HG02642 (cell line): ENCODE data around the gene FAM167B.
"Not testable (repeated sequence)": the region's sequence is repeated elsewhere in the genome, so short reads cannot be mapped to it uniquely, and the experiment has no call there.

ENCODE experiments used
- ATAC-seq: cut with Tn5 transposase; IDR thresholded peaks from one replicate; pipeline ENCODE4 v1.9.1; 2021; ENCODE audit warnings: mild to moderate bottlenecking; ENCODE audit not compliant: unreplicated experiment, poor library complexity

FAM167B gene

GRCh38 chr1:32255072-32256071 is 8.3 kb downstream of the FAM167B start:
- no peak for ATAC-seq

GRCh38 chr1:32256473-32257226 is 9.6 kb downstream of the FAM167B start:
- no peak for ATAC-seq

GRCh38 chr1:32257227-32257508 is 10.1 kb downstream of the FAM167B start:
- no peak for ATAC-seq

- ATAC-seq = not testable (repeated sequence)
These were observed 16.2 kb downstream of the FAM167B start for GRCh38 chr1:32263236-32263593.

GRCh38 chr1:32263744-32264143 is 16.7 kb downstream of the FAM167B start:
- ATAC-seq = no peak

- no peak for ATAC-seq
These were observed 18.8 kb downstream of the FAM167B start for GRCh38 chr1:32265846-32266245.

- no peak for ATAC-seq
These were observed 20.0 kb downstream of the FAM167B start for GRCh38 chr1:32266921-32267591.

GRCh38 chr1:32269744-32270143 is 22.7 kb downstream of the FAM167B start:
- no peak for ATAC-seq

GRCh38 chr1:32272557-32273390 is 25.8 kb downstream of the FAM167B start:
- no peak for ATAC-seq

GRCh38 chr1:32273391-32274208 is 26.6 kb downstream of the FAM167B start:
- ATAC-seq = no peak

- ATAC-seq = no peak
These were observed 27.8 kb downstream of the FAM167B start for GRCh38 chr1:32274646-32275340.

- no peak for ATAC-seq
These were observed 28.4 kb downstream of the FAM167B start for GRCh38 chr1:32275424-32275823.

- no peak for ATAC-seq
These were observed 29.2 kb downstream of the FAM167B start for GRCh38 chr1:32276032-32276782.

GRCh38 chr1:32284777-32285176 is 37.8 kb downstream of the FAM167B start:
- not testable (repeated sequence) for ATAC-seq

- ATAC-seq = no peak
These were observed 38.6 kb downstream of the FAM167B start for GRCh38 chr1:32285658-32286057.

- ATAC-seq = no peak
These were observed 39.7 kb downstream of the FAM167B start for GRCh38 chr1:32286763-32287162.

- ATAC-seq = no peak
These were observed 42.2 kb downstream of the FAM167B start for GRCh38 chr1:32289256-32289655.

GRCh38 chr1:32291145-32291707 is 44.2 kb downstream of the FAM167B start:
- no peak for ATAC-seq
